ENCODE results near the gene RNF141.

The RNF141 gene

DNA sequence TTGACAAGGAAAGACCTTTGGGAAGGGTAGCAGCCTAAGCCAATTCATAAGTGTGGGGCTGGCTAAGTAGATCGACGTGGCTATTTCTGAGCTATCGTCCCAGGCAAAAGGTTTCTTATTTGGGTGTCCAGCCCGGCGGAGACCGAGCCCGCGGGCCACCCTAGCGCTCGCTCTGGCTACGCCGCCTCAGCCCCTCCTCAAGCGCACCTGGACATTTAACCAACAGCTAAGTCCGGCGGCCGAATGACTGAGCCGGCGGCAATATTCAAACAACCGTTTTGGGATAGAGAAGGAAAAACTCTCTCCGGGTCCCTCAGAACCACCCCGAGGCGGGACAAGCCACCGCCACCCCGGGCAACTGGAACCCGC, 457 bp downstream of the RNF141 start:
- H3K4me1 Mint-ChIP-seq, result peaks cover 35% of the 10 kb centered on the region
- peak overlapping the region; percentile 94 for H3K4me3 Mint-ChIP-seq
- no peaks in the 10 kb centered on the region for H3K27me3 Mint-ChIP-seq
- no peak overlapping the region for H3K27ac Mint-ChIP-seq
- H3K9me3 Mint-ChIP-seq, result no peaks in the 10 kb centered on the region
- no peaks in the 10 kb centered on the region for H3K36me3 Mint-ChIP-seq

DNA sequence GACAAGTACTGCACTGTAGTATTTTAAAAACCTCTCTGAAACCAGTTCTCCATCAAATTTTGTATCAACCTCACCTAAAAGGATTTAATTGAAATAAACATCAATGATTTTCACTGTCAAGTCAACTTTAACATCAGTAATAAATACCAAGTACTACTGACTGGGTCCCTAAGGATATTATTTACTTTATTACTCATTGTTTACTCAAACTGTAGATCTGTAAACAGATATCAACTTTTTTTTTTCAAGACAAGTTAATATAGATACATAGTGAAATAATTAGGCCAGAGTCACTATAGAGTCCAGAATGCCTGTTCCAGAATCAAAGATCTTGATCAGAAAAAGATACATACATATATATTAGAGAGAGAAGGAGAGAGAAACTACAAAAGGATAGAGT, 1.6 kb downstream of the RNF141 start:
- no peak overlapping the region for H3K27ac Mint-ChIP-seq
- H3K4me1 Mint-ChIP-seq, result peaks cover 35% of the 10 kb centered on the region
- no peaks in the 10 kb centered on the region for H3K27me3 Mint-ChIP-seq

DNA sequence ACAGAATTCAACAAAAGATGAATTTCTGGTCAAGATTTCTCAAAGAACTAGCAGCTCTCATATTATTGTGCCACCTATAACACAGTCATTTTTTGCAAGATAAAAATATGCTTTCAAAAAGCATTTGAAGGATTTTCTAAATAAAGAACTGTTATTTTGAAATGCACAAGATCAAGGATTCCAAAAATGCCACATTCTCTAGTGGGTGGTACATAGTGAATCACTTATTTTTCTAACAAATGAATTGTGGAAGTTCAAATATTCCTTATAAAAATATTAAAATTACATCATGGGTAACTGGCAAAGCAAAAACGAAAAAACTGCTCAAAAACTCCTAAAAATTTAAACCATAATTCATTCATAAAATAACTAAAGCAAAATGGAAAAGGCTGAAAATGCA, 2.1 kb downstream of the RNF141 start:
- Mint-ChIP-seq H3K9me3 (no peaks in the 10 kb centered on the region), H3K27ac (no peak overlapping the region), H3K36me3 (peaks cover 1% of the 10 kb centered on the region), H3K4me1 (peaks cover 35% of the 10 kb centered on the region), H3K4me3 (no peak overlapping the region), H3K27me3 (no peaks in the 10 kb centered on the region)

More for the DNA sequence above, 1.6 kb downstream of the RNF141 start:
- H3K4me3 Mint-ChIP-seq, result peak overlapping the region; percentile 94
- no peaks in the 10 kb centered on the region for H3K9me3 Mint-ChIP-seq
- H3K36me3 Mint-ChIP-seq, result no peaks in the 10 kb centered on the region

DNA sequence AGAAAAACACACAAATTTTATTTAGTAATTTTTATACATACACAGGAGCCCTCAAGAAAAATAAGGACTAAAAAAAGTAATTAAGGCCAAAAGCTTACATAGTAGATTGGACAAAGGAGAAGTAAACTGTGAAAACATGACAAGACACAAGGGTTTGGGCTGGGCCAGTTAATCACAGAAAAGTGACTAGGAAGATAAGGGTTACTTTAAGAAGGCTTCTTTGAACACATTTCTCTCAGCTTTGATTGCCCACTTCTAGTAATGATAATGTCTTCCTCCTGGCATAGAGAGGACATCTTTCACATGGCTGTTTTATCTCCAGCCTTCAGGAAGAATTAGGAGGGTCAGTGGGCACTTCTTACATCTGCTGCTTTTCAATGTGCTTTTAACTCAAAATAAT, 3.4 kb downstream of the RNF141 start:
- Mint-ChIP-seq H3K27me3 (no peaks in the 10 kb centered on the region), H3K4me1 (peaks cover 35% of the 10 kb centered on the region), H3K4me3 (no peak overlapping the region)

GRCh38 chr11:10534316-10534715, 6.7 kb downstream of the RNF141 start:
- Mint-ChIP-seq H3K27ac (no peak overlapping the region), H3K27me3 (no peaks in the 10 kb centered on the region), H3K4me1 (peaks cover 26% of the 10 kb centered on the region), H3K36me3 (peaks cover 11% of the 10 kb centered on the region), H3K9me3 (no peaks in the 10 kb centered on the region), H3K4me3 (no peak overlapping the region)

More for the DNA sequence above, 3.4 kb downstream of the RNF141 start:
- no peaks in the 10 kb centered on the region for H3K9me3 Mint-ChIP-seq
- peaks cover 9% of the 10 kb centered on the region for H3K36me3 Mint-ChIP-seq
- H3K27ac Mint-ChIP-seq, result no peak overlapping the region

- H3K36me3 Mint-ChIP-seq, result peaks cover 12% of the 10 kb centered on the region
- peaks cover 18% of the 10 kb centered on the region for H3K4me1 Mint-ChIP-seq
- H3K4me3 Mint-ChIP-seq, result no peak overlapping the region
- no peaks in the 10 kb centered on the region for H3K9me3 Mint-ChIP-seq
- no peak overlapping the region for H3K27ac Mint-ChIP-seq
- no peaks in the 10 kb centered on the region for H3K27me3 Mint-ChIP-seq
These were observed 7.7 kb downstream of the RNF141 start for GRCh38 chr11:10533323-10533722.

DNA sequence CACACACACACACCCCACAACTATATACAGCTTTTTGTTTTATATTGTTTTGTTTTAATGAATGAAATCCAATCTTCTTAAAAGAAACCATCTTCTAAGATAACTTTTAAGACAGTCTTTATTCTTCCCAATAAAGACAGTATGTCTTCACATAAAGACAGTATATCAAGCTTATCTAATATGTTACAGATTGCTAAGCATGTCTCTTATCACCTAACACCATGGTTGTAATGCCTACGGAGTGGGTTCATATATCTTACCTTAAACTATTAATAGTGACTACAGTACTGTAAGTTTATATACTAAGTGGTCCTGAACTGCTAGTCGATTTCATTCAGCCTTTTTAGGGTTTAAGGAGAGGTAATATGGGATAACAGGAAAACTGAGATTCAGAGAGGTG, 8.5 kb downstream of the RNF141 start:
- peaks cover 13% of the 10 kb centered on the region for H3K36me3 Mint-ChIP-seq
- no peak overlapping the region for H3K4me3 Mint-ChIP-seq
- H3K27me3 Mint-ChIP-seq, result no peaks in the 10 kb centered on the region
- H3K27ac Mint-ChIP-seq, result no peak overlapping the region
- peaks cover 16% of the 10 kb centered on the region for H3K4me1 Mint-ChIP-seq
- no peaks in the 10 kb centered on the region for H3K9me3 Mint-ChIP-seq

DNA sequence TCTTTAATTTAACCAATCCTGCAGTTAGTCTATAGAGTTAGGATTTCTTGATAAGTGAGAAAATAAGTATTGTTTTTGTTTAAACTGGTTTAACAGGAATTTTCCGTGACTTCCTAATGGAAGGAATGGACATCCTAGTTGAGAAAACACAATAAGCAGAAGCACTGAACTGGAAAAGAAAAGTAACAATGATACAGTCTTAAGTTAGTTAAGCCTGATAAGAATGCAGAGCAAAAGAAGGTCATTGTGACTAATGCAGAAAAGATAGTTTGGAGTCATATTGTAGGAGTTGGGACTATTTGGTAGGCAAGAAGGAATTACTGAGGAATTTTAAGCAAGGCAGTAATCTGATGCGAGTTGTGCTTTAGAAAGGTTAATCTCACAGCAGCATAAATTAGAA, 11.7 kb downstream of the RNF141 start:
- Mint-ChIP-seq H3K4me1 (peaks cover 20% of the 10 kb centered on the region), H3K36me3 (peaks cover 18% of the 10 kb centered on the region), H3K27ac (no peak overlapping the region), H3K27me3 (no peaks in the 10 kb centered on the region), H3K9me3 (no peaks in the 10 kb centered on the region), H3K4me3 (no peak overlapping the region)

- H3K9me3 Mint-ChIP-seq, result no peaks in the 10 kb centered on the region
- no peaks in the 10 kb centered on the region for H3K27me3 Mint-ChIP-seq
- no peak overlapping the region for H3K4me3 Mint-ChIP-seq
- peaks cover 15% of the 10 kb centered on the region for H3K36me3 Mint-ChIP-seq
- H3K4me1 Mint-ChIP-seq, result peaks cover 20% of the 10 kb centered on the region
- no peak overlapping the region for H3K27ac Mint-ChIP-seq
These were observed 12.9 kb downstream of the RNF141 start for GRCh38 chr11:10528121-10528520.

DNA sequence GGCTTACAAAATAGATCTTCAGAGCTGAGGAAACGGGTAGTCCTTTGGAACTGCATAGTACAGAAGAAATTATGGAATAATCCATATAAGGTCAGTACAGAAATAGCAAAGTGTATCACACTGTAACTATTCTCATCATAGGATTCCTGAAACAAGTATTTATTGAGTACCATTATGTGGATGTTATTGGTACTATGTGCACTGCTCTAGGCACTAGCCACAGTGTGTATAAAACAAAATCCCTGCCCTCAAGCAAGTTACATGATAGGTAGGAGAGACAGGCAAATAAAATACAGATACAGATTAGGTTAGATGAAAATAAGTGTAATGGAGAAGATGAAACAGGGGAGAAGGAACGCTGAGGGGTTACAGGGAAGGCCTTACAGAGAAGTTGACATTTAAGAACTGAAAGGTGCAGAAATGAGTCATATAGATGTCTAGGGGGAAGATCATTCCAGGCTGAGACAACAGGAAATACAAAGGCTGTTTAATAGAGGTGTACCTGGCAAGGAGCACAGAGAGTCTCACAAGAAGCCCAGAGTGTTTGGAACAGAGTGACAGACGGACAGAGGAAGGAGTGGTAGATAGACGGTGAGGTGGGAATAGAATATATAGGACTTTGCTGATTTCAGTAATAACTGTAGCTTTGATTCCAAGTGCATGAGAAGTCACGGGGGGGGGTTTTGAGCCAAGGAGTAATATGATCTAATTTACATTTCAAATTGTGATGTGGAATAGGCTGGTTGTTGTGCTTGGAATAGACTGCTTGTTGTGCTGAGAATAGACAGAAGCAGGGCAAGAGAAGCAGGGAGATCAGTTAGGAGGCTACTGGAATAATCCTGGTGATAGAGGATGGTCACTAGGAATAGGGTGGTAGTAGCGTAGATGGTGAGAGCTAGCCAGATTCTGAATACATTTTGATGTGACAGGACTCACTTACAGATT, 13.7 kb downstream of the RNF141 start:
- H3K36me3 Mint-ChIP-seq, result peaks cover 11% of the 10 kb centered on the region
- H3K9me3 Mint-ChIP-seq, result no peaks in the 10 kb centered on the region
- H3K27ac Mint-ChIP-seq, result peak overlapping the region; percentile 92
- peak overlapping the region; percentile 63 for H3K4me3 Mint-ChIP-seq
- H3K27me3 Mint-ChIP-seq, result no peaks in the 10 kb centered on the region
- H3K4me1 Mint-ChIP-seq, result peaks cover 20% of the 10 kb centered on the region

DNA sequence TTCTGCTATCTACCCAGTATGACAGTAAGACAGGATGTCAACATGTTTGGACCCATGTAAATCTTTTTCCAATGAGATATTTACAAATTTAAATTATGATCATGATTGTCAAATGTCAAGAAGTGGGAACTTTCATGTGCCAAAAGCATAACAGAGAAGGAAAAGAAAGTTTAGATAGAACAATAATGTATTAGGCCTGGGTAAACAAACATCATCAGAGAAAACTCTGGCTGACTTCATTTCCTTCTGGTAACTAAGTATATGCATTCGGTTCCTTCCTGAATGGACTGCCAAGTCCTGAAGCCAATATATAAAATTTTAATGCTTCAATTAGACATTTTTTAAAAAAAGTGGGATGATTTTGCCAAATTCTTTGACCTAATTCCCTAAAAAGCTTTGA, 16.5 kb downstream of the RNF141 start:
- Mint-ChIP-seq H3K4me1 (peaks cover 20% of the 10 kb centered on the region), H3K36me3 (peaks cover 15% of the 10 kb centered on the region)

GRCh38 chr11:10522921-10523320, 18.1 kb downstream of the RNF141 start:
- Mint-ChIP-seq H3K4me3 (no peak overlapping the region), H3K4me1 (peaks cover 20% of the 10 kb centered on the region), H3K27ac (no peak overlapping the region), H3K36me3 (peaks cover 12% of the 10 kb centered on the region), H3K27me3 (no peaks in the 10 kb centered on the region), H3K9me3 (no peaks in the 10 kb centered on the region)

More for the DNA sequence above, 16.5 kb downstream of the RNF141 start:
- Mint-ChIP-seq H3K27ac (no peak overlapping the region), H3K4me3 (no peak overlapping the region), H3K9me3 (no peaks in the 10 kb centered on the region), H3K27me3 (no peaks in the 10 kb centered on the region)

- H3K4me1 Mint-ChIP-seq, result peaks cover 15% of the 10 kb centered on the region
- no peak overlapping the region for H3K27ac Mint-ChIP-seq
- peaks cover 8% of the 10 kb centered on the region for H3K36me3 Mint-ChIP-seq
- no peak overlapping the region for H3K4me3 Mint-ChIP-seq
- no peaks in the 10 kb centered on the region for H3K9me3 Mint-ChIP-seq
- no peaks in the 10 kb centered on the region for H3K27me3 Mint-ChIP-seq
These were observed 18.7 kb downstream of the RNF141 start for GRCh38 chr11:10522276-10522675.

GRCh38 chr11:10520562-10520961, 20.4 kb downstream of the RNF141 start:
- Mint-ChIP-seq H3K4me3 (no peak overlapping the region), H3K27ac (no peak overlapping the region), H3K4me1 (peaks cover 3% of the 10 kb centered on the region), H3K36me3 (peaks cover 8% of the 10 kb centered on the region), H3K9me3 (no peaks in the 10 kb centered on the region), H3K27me3 (no peaks in the 10 kb centered on the region)

DNA sequence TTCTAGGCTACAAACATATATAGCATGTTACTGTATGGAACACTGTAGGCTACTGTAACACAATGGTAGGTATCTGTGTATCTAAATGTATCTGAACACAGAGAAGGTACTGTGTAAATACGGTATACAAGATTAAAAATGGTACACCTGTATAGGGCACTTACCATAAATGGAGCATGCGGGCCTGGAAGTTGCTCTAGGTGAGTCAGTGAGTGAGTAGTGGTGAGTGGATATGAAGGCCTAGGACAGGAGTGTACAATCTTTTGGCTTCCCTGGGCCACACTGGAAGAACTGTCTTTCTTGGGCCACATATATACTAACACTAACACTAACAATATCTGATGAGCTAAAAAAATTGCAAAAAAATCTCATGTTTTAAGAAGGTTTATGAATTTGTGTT, 21.4 kb downstream of the RNF141 start:
- H3K4me1 Mint-ChIP-seq, result peaks cover 3% of the 10 kb centered on the region
- no peak overlapping the region for H3K27ac Mint-ChIP-seq
- H3K36me3 Mint-ChIP-seq, result peaks cover 10% of the 10 kb centered on the region
- no peaks in the 10 kb centered on the region for H3K27me3 Mint-ChIP-seq
- no peaks in the 10 kb centered on the region for H3K9me3 Mint-ChIP-seq
- H3K4me3 Mint-ChIP-seq, result no peak overlapping the region

GRCh38 chr11:10518891-10519290, 22.1 kb downstream of the RNF141 start:
- H3K36me3 Mint-ChIP-seq, result peaks cover 11% of the 10 kb centered on the region
- H3K27ac Mint-ChIP-seq, result no peak overlapping the region
- peaks cover 3% of the 10 kb centered on the region for H3K4me1 Mint-ChIP-seq
- H3K4me3 Mint-ChIP-seq, result no peak overlapping the region
- no peaks in the 10 kb centered on the region for H3K9me3 Mint-ChIP-seq
- no peaks in the 10 kb centered on the region for H3K27me3 Mint-ChIP-seq
